ENCODE data around the gene AP1S2. TPM values are rescaled to one million over a fixed set of nuclear protein-coding genes. Genes with fewer than 3 reads are reported as not detected.

Gene AP1S2
- polyA plus RNA-seq, 1 of the 3 experiments (the other 2 are of a cell fraction), result 17.7 TPM

- H3K36me3 ChIP-seq (replicated peaks in 1 of 2; ENCODE audit: control insufficient read depth in 1 of 2, insufficient read depth in 2 of 2, low read length in 1 of 2), result no peaks in the 10 kb centered on the region
- H3K4me2 ChIP-seq, result no peak overlapping the region
- WGBS (ENCODE audit: low lambda C conversion rate), result 30% methylated on average over 4 of the region's 4 CpGs
- H3K4me3 ChIP-seq (ENCODE audit: low read depth in 2 of 2, low read length in 1 of 2), result no peak overlapping the region
- no peaks in the 10 kb centered on the region for H3K9me2 ChIP-seq
- DNase-seq, result no peak
- ChIA-PET CTCF (no interaction called here), POLR2A (no interaction called here)
- no peaks in the 10 kb centered on the region for H4K20me1 ChIP-seq (ENCODE audit: insufficient read depth)
- no peaks in the 10 kb centered on the region for H3K79me2 ChIP-seq (ENCODE audit: insufficient read depth)
- H3K27ac ChIP-seq (ENCODE audit: low read depth in 2 of 2, low read length in 1 of 2), result no peak overlapping the region
- no peak overlapping the region for H2AFZ ChIP-seq (ENCODE audit: low read depth)
- no peak overlapping the region for H3K9ac ChIP-seq
- H3F3A ChIP-seq (replicated peaks; ENCODE audit: insufficient read depth), result no peaks in the 10 kb centered on the region
- TF ChIP-seq RFX5 (IDR thresholded peaks at IDR 0.05; ENCODE audit: low read length) (no peak), MEF2A (IDR thresholded peaks at IDR 0.05; ENCODE audit: borderline replicate concordance, low read depth) (no peak), CTCF (IDR thresholded peaks at IDR 0.05) (no peak)
- peaks cover under 1% of the 10 kb centered on the region; the same call in 1 of the 2 replicates for H3K27me3 ChIP-seq (ENCODE audit: insufficient read depth)
- H3K9me3 ChIP-seq, result no peaks in the 10 kb centered on the region
- H3K4me1 ChIP-seq (ENCODE audit: control insufficient read depth in 1 of 2, insufficient read depth in 2 of 2, low read depth in 1 of 2, low read length in 1 of 2), result no peaks in the 10 kb centered on the region
Observed at GRCh38 chrX:15877380-15877779, 22.8 kb upstream of the AP1S2 start.

GRCh38 chrX:15874672-15875071 lies 20.1 kb upstream of the AP1S2 start:
- Histone ChIP-seq H3K9me2 (no peaks in the 10 kb centered on the region), H3F3A (replicated peaks; ENCODE audit: insufficient read depth) (no peaks in the 10 kb centered on the region), H3K4me1 (ENCODE audit: control insufficient read depth in 1 of 2, insufficient read depth in 2 of 2, low read depth in 1 of 2, low read length in 1 of 2) (no peaks in the 10 kb centered on the region), H3K27ac (ENCODE audit: low read depth in 2 of 2, low read length in 1 of 2) (no peak overlapping the region), H2AFZ (ENCODE audit: low read depth) (no peak overlapping the region), H3K36me3 (replicated peaks in 1 of 2; ENCODE audit: control insufficient read depth in 1 of 2, insufficient read depth in 2 of 2, low read length in 1 of 2) (no peaks in the 10 kb centered on the region), H3K4me3 (ENCODE audit: low read depth in 2 of 2, low read length in 1 of 2) (no peak overlapping the region), H3K79me2 (ENCODE audit: insufficient read depth) (no peaks in the 10 kb centered on the region), H3K4me2 (no peak overlapping the region), H3K9ac (no peak overlapping the region), H4K20me1 (ENCODE audit: insufficient read depth) (no peaks in the 10 kb centered on the region), H3K27me3 (ENCODE audit: insufficient read depth) (peaks cover 6% of the 10 kb centered on the region; the same call in 1 of the 2 replicates), H3K9me3 (no peaks in the 10 kb centered on the region)
- no peak for DNase-seq
- no peak for TF ChIP-seq NFIC (IDR thresholded peaks at IDR 0.05; ENCODE audit: borderline replicate concordance)
- TF ChIP-seq IRF3 (IDR thresholded peaks at IDR 0.05; ENCODE audit: low read depth, low read length), result no peak
- ChIA-PET POLR2A (no interaction called here), CTCF (interaction anchor here (1.1 kb wide), 1 partner anchor 12 kb away, joined by 3 read pairs; no protein-coding TSS in a partner anchor)
- WGBS (ENCODE audit: low lambda C conversion rate), result 43% methylated on average over 3 of the region's 3 CpGs

GRCh38 chrX:15873566-15873965 lies 19.0 kb upstream of the AP1S2 start:
- Histone ChIP-seq H3K79me2 (ENCODE audit: insufficient read depth) (no peaks in the 10 kb centered on the region), H3K36me3 (replicated peaks in 1 of 2; ENCODE audit: control insufficient read depth in 1 of 2, insufficient read depth in 2 of 2, low read length in 1 of 2) (no peaks in the 10 kb centered on the region), H4K20me1 (ENCODE audit: insufficient read depth) (no peaks in the 10 kb centered on the region), H2AFZ (ENCODE audit: low read depth) (no peak overlapping the region), H3K9me3 (no peaks in the 10 kb centered on the region), H3K4me2 (no peak overlapping the region), H3K9ac (no peak overlapping the region), H3K27me3 (ENCODE audit: insufficient read depth) (peaks cover 6% of the 10 kb centered on the region; the same call in 1 of the 2 replicates), H3K4me1 (ENCODE audit: control insufficient read depth in 1 of 2, insufficient read depth in 2 of 2, low read depth in 1 of 2, low read length in 1 of 2) (no peaks in the 10 kb centered on the region), H3K27ac (ENCODE audit: low read depth in 2 of 2, low read length in 1 of 2) (no peak overlapping the region), H3K4me3 (ENCODE audit: low read depth in 2 of 2, low read length in 1 of 2) (no peak overlapping the region), H3K9me2 (no peaks in the 10 kb centered on the region), H3F3A (replicated peaks; ENCODE audit: insufficient read depth) (no peaks in the 10 kb centered on the region)
- POLR2A ChIA-PET, result no interaction called here
- 53% methylated on average over 4 of the region's 4 CpGs for WGBS (ENCODE audit: low lambda C conversion rate)
- CTCF ChIA-PET, result interaction anchor here (1.1 to 2.5 kb wide), 2 partner anchors 14 to 24 kb away, joined by 3 to 8 read pairs; no protein-coding TSS in a partner anchor
- no peak for DNase-seq
- TF ChIP-seq YY1 (IDR thresholded peaks at IDR 0.05; ENCODE audit: low read depth) (no peak), EP300 (IDR thresholded peaks at IDR 0.05; ENCODE audit: borderline replicate concordance in 1 of 2, low read depth in 1 of 2, low read length in 1 of 2) (no peak), FOXM1 (IDR thresholded peaks at IDR 0.05; ENCODE audit: low read depth) (no peak), RFX5 (IDR thresholded peaks at IDR 0.05; ENCODE audit: low read length) (no peak), FOXJ3 (CRISPR knock-in tag; IDR thresholded peaks at IDR 0.05) (no peak), JUND (IDR thresholded peaks at IDR 0.05) (no peak), POLR2AphosphoS5 (IDR thresholded peaks at IDR 0.05; ENCODE audit: low read depth, low read length) (no peak), NRF1 (IDR thresholded peaks at IDR 0.05; ENCODE audit: low read depth, low read length) (no peak), TAF1 (IDR thresholded peaks at IDR 0.05; ENCODE audit: borderline replicate concordance, low read depth, low read length) (no peak), ZBTB33 (IDR thresholded peaks at IDR 0.05; ENCODE audit: borderline replicate concordance, low read depth) (no peak), RCOR1 (IDR thresholded peaks at IDR 0.05; ENCODE audit: low read length) (no peak), MXI1 (IDR thresholded peaks at IDR 0.05; ENCODE audit: low read depth, low read length) (no peak), EZH2phosphoT487 (IDR thresholded peaks at IDR 0.05; ENCODE audit: borderline replicate concordance, low read depth) (no peak), TEAD4 (IDR thresholded peaks at IDR 0.05; ENCODE audit: borderline replicate concordance, insufficient read depth) (no peak), ELF1 (IDR thresholded peaks at IDR 0.05) (no peak)

Data from SK-N-SH (cell line).